ENCODE data around the gene USP48.

USP48 gene

DNA sequence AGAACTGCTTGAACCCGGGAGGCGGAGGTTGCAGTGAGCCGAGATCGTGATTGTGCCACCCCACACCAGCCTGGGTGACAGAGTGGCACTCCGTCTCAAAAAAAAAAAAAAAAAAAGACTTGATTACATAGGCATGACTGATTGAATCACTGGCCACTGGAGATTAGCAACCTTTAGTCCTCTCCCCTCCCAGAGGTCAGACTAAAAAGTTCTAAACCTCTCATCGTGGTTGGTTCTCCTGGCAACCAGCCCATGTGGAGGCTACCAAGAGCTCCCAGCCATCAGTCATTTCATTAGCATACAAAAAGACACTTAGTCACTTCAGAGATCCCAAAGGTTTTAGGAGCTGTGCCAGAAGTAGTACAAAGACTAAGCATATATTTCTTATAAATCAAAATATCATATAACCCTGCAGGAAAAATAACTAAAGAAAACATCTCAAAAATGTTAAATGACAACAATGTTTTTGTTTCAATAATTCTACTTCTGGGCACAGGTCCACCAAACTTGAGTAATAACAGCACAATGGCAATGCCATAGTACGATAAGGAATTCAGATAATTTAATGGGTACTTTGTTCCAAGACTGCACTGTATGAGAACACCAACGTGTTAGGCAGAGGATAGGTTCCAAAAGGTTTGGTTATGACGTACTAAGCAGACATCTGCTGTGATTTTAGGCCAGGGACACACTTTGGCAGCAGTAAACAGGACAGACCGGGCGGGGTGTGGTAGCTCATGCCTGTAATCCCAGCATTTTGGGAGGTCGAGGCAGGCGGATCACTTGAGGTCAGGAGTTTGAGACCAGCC is 18.1 kb downstream of the USP48 start:
- no peaks in the 10 kb centered on the region for H3K27me3 ChIP-seq (replicated peaks)
- TF ChIP-seq, protein P1, sequence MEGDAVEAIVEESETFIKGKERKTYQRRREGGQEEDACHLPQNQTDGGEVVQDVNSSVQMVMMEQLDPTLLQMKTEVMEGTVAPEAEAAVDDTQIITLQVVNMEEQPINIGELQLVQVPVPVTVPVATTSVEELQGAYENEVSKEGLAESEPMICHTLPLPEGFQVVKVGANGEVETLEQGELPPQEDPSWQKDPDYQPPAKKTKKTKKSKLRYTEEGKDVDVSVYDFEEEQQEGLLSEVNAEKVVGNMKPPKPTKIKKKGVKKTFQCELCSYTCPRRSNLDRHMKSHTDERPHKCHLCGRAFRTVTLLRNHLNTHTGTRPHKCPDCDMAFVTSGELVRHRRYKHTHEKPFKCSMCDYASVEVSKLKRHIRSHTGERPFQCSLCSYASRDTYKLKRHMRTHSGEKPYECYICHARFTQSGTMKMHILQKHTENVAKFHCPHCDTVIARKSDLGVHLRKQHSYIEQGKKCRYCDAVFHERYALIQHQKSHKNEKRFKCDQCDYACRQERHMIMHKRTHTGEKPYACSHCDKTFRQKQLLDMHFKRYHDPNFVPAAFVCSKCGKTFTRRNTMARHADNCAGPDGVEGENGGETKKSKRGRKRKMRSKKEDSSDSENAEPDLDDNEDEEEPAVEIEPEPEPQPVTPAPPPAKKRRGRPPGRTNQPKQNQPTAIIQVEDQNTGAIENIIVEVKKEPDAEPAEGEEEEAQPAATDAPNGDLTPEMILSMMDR (IDR thresholded peaks at IDR 0.05; ENCODE audit: low read depth, low read length, missing control alignments) = no peak
- peak overlapping the region; percentile 14 for H3K27ac ChIP-seq
- DNase-seq = peak; percentile 79
- no peaks in the 10 kb centered on the region for H3K36me3 ChIP-seq (replicated peaks)
- no peak overlapping the region for H3K4me3 ChIP-seq (ENCODE audit: low read depth, low read length)
- in situ Hi-C loops (cut with HindIII; ENCODE audit: low pct_ligation_motif_present, low sequenced_read_pairs) = no loop called here

DNA sequence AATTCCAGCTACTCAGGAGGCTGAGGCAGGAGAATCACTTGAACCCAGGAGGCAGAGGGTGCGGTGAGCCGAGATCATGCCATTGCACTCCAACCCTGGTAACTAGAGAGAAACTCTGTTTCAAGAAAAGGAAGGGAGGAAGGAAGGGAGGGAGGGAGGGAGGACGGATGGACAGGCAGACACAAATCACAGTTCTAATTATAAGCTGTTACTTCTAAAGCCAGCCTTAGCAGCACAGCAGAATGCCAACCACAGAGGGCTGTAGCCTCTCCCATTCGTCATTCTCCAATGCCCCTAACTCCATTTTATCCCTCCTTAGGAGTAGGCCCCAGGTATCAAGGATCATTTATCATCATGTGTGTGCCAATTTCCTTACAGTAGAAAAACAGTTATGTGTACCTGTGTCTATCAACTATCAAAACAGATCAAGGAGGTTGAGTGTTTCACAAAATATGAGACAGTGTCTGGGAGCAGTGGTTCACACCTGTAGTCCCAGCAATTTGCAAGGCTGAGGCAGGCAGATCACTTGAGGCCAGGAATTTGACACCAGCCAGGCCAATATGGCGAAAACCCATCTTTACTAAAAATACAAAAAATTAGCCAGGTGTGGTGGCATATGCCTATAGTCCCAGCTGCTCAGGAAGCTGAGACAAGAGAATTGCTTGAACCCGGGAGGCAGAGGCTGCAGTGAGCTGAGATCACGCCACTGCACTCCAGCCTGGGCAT is 19.1 kb downstream of the USP48 start:
- in situ Hi-C loops (cut with HindIII; ENCODE audit: low pct_ligation_motif_present, low sequenced_read_pairs) = no loop called here
- H3K27ac ChIP-seq = no peak overlapping the region

DNA sequence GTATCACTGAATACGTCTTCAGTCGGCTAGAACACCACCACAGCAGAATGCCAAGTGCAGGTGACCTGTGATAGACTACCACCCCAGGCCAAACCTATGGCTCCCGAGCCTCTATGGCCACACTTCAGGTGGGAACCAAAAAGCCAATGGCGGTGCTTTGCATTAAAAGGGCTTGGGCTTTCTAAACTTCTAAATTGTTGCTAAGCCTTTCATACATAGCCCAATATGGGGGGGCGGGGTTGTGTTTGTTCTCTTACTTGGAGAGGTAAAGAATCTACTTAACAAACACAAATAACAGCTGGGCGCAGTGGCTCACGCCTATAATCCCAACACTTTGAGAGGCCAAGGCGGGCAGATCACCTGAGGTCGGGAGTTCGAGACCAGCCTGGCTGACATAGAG is 19.7 kb downstream of the USP48 start:
- TF ChIP-seq, protein P1 (IDR thresholded peaks at IDR 0.05; ENCODE audit: low read depth, low read length, missing control alignments) = no peak

More for the DNA sequence above, 19.1 kb downstream of the USP48 start:
- TF ChIP-seq, protein P1 (IDR thresholded peaks at IDR 0.05; ENCODE audit: low read depth, low read length, missing control alignments) = no peak
- Histone ChIP-seq H3K27me3 (replicated peaks) (no peaks in the 10 kb centered on the region), H3K4me3 (ENCODE audit: low read depth, low read length) (no peak overlapping the region), H3K36me3 (replicated peaks) (no peaks in the 10 kb centered on the region)
- DNase-seq = no peak

GRCh38 chr1:21762022-21762404 is 20.9 kb downstream of the USP48 start:
- no peak for DNase-seq
- in situ Hi-C loops (cut with HindIII; ENCODE audit: low pct_ligation_motif_present, low sequenced_read_pairs) = no loop called here
- H3K27me3 ChIP-seq (replicated peaks) = no peaks in the 10 kb centered on the region
- H3K36me3 ChIP-seq (replicated peaks) = no peaks in the 10 kb centered on the region
- TF ChIP-seq, protein P1 (IDR thresholded peaks at IDR 0.05; ENCODE audit: low read depth, low read length, missing control alignments) = no peak
- no peak overlapping the region for H3K4me3 ChIP-seq (ENCODE audit: low read depth, low read length)
- H3K27ac ChIP-seq = no peak overlapping the region

More for the DNA sequence above, 19.7 kb downstream of the USP48 start:
- Histone ChIP-seq H3K27ac (no peak overlapping the region), H3K27me3 (replicated peaks) (no peaks in the 10 kb centered on the region), H3K4me3 (ENCODE audit: low read depth, low read length) (no peak overlapping the region), H3K36me3 (replicated peaks) (no peaks in the 10 kb centered on the region)
- in situ Hi-C loops (cut with HindIII; ENCODE audit: low pct_ligation_motif_present, low sequenced_read_pairs) = no loop called here
- DNase-seq = no peak

GRCh38 chr1:21761052-21761451 is 21.9 kb downstream of the USP48 start:
- H3K36me3 ChIP-seq (replicated peaks) = peaks cover 2% of the 10 kb centered on the region
- H3K4me3 ChIP-seq (ENCODE audit: low read depth, low read length) = no peak overlapping the region
- TF ChIP-seq, protein P1 (IDR thresholded peaks at IDR 0.05; ENCODE audit: low read depth, low read length, missing control alignments) = no peak
- in situ Hi-C loops (cut with HindIII; ENCODE audit: low pct_ligation_motif_present, low sequenced_read_pairs) = no loop called here
- H3K27me3 ChIP-seq (replicated peaks) = no peaks in the 10 kb centered on the region
- no peak overlapping the region for H3K27ac ChIP-seq
- no peak for DNase-seq
